Natural killer cell (primary cell): ENCODE measurements around the gene HPS3. TPM values are rescaled to one million over a fixed set of nuclear protein-coding genes. Genes with fewer than 3 reads are reported as not detected.
"Not testable (repeated sequence)": the region's sequence is repeated elsewhere in the genome, so short reads cannot be mapped to it uniquely, and the experiment has no call there.

Experiments
- ATAC-seq, 3 donors: fragments of 150-1000 bp in 2 of 3; fragments of 200-7000 bp in 1 of 3; cut with Tn5 transposase; 1 replicate in 1 of 3; 2 replicates in 2 of 3; pipeline ENCODE4 v1.10.0; 2021; ENCODE audit warnings: mild to moderate bottlenecking in 2 of 3, moderate library complexity in 2 of 3
- DNase-seq, 2 donors: peaks; one replicate each; pipeline versions ENCODE4 v3.0.0 to v3.0.0-alpha.2; 2013 to 2021; ENCODE audit warnings: mixed read lengths in 1 of 2
- H3K27ac ChIP-seq: one replicate; pipeline ENCODE4 v1.5.1; 2013; ENCODE audit warnings: mild to moderate bottlenecking, low read length
- H3K27me3 ChIP-seq: one replicate; pipeline ENCODE4 v1.6.1; 2013; ENCODE audit warnings: low read length; ENCODE audit not compliant: control insufficient read depth, insufficient read depth
- H3K36me3 ChIP-seq: one replicate; pipeline ENCODE4 v1.6.1; 2013; ENCODE audit warnings: low read length; ENCODE audit not compliant: control insufficient read depth, insufficient read depth
- H3K4me1 ChIP-seq: one replicate; pipeline ENCODE4 v1.6.1; 2013; ENCODE audit warnings: low read length; ENCODE audit not compliant: control insufficient read depth, insufficient read depth
- H3K4me3 ChIP-seq: one replicate; pipeline ENCODE4 v1.5.1; 2013; ENCODE audit warnings: low read length
- H3K9me3 ChIP-seq: one replicate; pipeline ENCODE4 v1.6.1; 2013; ENCODE audit warnings: low read length; ENCODE audit not compliant: control insufficient read depth, insufficient read depth
- H3K27ac Mint-ChIP-seq, 2 donors: one replicate each; pipeline ENCODE4 v1.8.0; 2022; ENCODE audit warnings: mild to moderate bottlenecking in 2 of 2, mixed read lengths in 2 of 2, moderate library complexity in 1 of 2
- H3K27me3 Mint-ChIP-seq, 2 donors: one replicate each; pipeline ENCODE4 v1.8.0; 2022; ENCODE audit warnings: low read depth in 2 of 2, mixed read lengths in 2 of 2
- H3K36me3 Mint-ChIP-seq: one replicate; pipeline ENCODE4 v1.8.0; 2022; ENCODE audit warnings: mixed read lengths
- H3K4me1 Mint-ChIP-seq, 2 donors: one replicate each; pipeline ENCODE4 v1.8.0; 2022; ENCODE audit warnings: mixed read lengths in 2 of 2
- H3K4me3 Mint-ChIP-seq: one replicate; pipeline ENCODE4 v1.8.0; 2022; ENCODE audit warnings: mild to moderate bottlenecking, moderate library complexity, mixed read lengths
- H3K9me3 Mint-ChIP-seq, 2 donors: one replicate each; pipeline ENCODE4 v1.8.0; 2022; ENCODE audit warnings: mixed read lengths in 2 of 2
- WGBS: methylation state at CpG from one replicate; pipeline ENCODE4 v1.1.7; 2013; ENCODE audit warnings: missing lambda C conversion rate; ENCODE audit not compliant: insufficient coverage; 5-methylcytosine and 5-hydroxymethylcytosine counted together
- intact Hi-C: fragments of 100-400 bp; cut with micrococcal nuclease; formaldehyde crosslinking; loops from one replicate; pipeline ENCODE4 v1.14.2; 2022
- total RNA-seq, 4 donors: library from RNA; stranded (reverse); fragments of 120-200 nt in 1 of 4; gene quantifications; one replicate each; pipeline versions ENCODE4 v1.2.3 to v1.2.4, GENCODE V29; 2013 to 2022
- TF ChIP-seq, protein P1 (sequence below): fragments of 200-600 bp; IDR thresholded peaks from one replicate; pipeline ENCODE4 v1.8.0; 2022; ENCODE audit warnings: antibody characterized with exemption

HPS3 gene
- total RNA-seq, 3 donors from 2014 or later (not counting 1 experiment from before 2014, with no cell fraction given): 19.6 to 35.5 (median 24.7) TPM

DNA sequence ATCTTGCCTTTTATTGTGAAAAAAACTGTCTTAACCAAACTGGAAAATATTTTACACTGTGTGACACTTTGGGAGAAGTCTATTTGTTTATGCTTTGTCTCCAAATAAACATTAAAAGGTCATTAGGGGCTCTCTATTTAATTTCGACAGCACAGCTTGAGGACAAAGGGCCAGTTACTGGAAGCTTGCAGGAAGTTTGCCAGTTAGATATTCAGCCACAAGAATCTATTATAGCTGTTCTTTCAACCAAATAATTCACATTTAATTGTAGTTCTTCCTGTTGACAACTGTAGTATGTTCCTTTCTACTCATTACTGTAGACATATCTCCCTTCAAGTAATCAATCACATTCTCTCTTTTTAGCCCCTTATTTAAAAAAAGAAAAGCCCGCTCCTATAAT lies 86.1 kb downstream of the HPS3 start:
- intact Hi-C loops: no loop called here
- DNase-seq (no peak), ATAC-seq (no peak)
- Histone ChIP-seq H3K4me3 (no peak overlapping the region), H3K36me3 (no peaks in the 10 kb centered on the region), H3K4me1 (no peaks in the 10 kb centered on the region), H3K27ac (no peak overlapping the region), H3K9me3 (no peaks in the 10 kb centered on the region), H3K27me3 (no peaks in the 10 kb centered on the region)
- H3K4me1 Mint-ChIP-seq: no peaks in the 10 kb centered on the region
- peaks cover 4 to 6% of the 10 kb centered on the region in 2 donors for H3K27me3 Mint-ChIP-seq
- 64% methylated on average over 1 of the region's 2 CpGs for WGBS
- no peaks in the 10 kb centered on the region for H3K36me3 Mint-ChIP-seq
- no peak overlapping the region for H3K27ac Mint-ChIP-seq
- H3K9me3 Mint-ChIP-seq: no peaks in the 10 kb centered on the region
- TF ChIP-seq, protein P1, sequence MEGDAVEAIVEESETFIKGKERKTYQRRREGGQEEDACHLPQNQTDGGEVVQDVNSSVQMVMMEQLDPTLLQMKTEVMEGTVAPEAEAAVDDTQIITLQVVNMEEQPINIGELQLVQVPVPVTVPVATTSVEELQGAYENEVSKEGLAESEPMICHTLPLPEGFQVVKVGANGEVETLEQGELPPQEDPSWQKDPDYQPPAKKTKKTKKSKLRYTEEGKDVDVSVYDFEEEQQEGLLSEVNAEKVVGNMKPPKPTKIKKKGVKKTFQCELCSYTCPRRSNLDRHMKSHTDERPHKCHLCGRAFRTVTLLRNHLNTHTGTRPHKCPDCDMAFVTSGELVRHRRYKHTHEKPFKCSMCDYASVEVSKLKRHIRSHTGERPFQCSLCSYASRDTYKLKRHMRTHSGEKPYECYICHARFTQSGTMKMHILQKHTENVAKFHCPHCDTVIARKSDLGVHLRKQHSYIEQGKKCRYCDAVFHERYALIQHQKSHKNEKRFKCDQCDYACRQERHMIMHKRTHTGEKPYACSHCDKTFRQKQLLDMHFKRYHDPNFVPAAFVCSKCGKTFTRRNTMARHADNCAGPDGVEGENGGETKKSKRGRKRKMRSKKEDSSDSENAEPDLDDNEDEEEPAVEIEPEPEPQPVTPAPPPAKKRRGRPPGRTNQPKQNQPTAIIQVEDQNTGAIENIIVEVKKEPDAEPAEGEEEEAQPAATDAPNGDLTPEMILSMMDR: no peak
- no peak overlapping the region for H3K4me3 Mint-ChIP-seq

DNA sequence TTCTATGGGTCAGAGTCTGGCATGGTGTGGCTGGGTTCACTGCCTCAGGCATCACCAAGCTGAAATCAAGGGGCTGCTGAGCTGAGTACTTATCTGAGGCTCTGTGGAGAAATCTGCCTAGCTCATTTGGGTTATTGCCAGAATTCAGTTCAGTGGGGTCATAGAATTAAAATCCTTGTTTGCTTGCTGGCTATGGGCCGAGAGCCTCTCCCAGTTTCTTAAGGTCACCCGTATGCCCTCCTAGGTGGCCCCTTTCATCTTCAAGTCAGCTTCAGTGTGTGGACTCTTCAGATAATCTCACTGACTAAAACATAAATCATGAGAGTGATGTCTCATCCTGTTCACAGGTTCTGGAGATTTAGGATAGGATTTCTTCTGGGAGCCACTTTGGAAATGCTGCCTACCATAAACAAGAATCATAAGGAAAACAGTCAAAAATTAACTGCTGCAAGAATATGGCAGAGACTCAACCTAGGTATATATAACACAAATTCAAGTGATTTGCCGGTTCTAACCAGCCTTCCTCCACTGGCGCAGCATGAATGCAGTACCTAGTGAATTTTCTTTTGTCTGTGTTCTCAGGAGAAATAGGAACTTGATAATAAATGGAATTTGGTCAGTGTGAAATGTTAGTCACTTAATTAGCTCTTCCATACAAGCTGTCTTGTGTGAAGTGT lies 86.9 kb downstream of the HPS3 start:
- H3K27me3 Mint-ChIP-seq: no peaks in the 10 kb centered on the region
- H3K9me3 Mint-ChIP-seq: no peaks in the 10 kb centered on the region
- ATAC-seq: no peak
- no peak for DNase-seq
- H3K36me3 Mint-ChIP-seq: no peaks in the 10 kb centered on the region
- 95% methylated on average over 4 of the region's 4 CpGs for WGBS
- no peaks in the 10 kb centered on the region for H3K4me1 Mint-ChIP-seq
- H3K4me1 ChIP-seq: no peaks in the 10 kb centered on the region
- no peak overlapping the region for H3K4me3 ChIP-seq
- H3K36me3 ChIP-seq: no peaks in the 10 kb centered on the region
- H3K9me3 ChIP-seq: no peaks in the 10 kb centered on the region
- no peaks in the 10 kb centered on the region for H3K27me3 ChIP-seq
- intact Hi-C loops: no loop called here
- TF ChIP-seq, protein P1: no peak
- H3K27ac Mint-ChIP-seq: no peak overlapping the region
- H3K4me3 Mint-ChIP-seq: no peak overlapping the region
- H3K27ac ChIP-seq: no peak overlapping the region

DNA sequence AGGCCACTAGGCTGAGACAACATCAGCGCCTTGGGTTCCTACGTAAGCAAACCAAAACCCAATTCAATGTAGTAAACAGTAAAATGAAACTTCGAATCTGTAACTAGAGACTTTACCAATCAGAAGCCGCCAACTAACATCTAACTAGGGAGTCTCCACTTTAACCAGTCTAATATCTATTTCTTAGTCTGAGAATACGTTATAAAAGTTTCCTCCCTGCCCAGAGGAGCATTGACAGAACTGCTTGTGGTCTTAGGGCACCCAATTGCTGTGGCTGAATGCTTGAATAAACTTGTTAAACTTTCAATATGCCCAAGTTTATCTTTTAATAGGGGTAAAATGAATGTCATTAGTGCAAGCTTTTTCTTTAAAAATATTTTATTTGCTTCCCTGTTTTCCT lies 87.9 kb downstream of the HPS3 start:
- H3K4me1 Mint-ChIP-seq: no peaks in the 10 kb centered on the region
- H3K27ac Mint-ChIP-seq: no peak overlapping the region
- no peaks in the 10 kb centered on the region for H3K36me3 Mint-ChIP-seq
- TF ChIP-seq, protein P1: no peak
- no peaks in the 10 kb centered on the region for H3K27me3 Mint-ChIP-seq
- no peaks in the 10 kb centered on the region for H3K9me3 Mint-ChIP-seq
- DNase-seq (no peak), ATAC-seq (no peak)
- Histone ChIP-seq H3K4me1 (no peaks in the 10 kb centered on the region), H3K36me3 (no peaks in the 10 kb centered on the region), H3K4me3 (no peak overlapping the region), H3K27ac (no peak overlapping the region), H3K9me3 (no peaks in the 10 kb centered on the region), H3K27me3 (no peaks in the 10 kb centered on the region)
- H3K4me3 Mint-ChIP-seq: no peak overlapping the region
- intact Hi-C loops: no loop called here
- WGBS: 86% methylated on average over 5 of the region's 5 CpGs

DNA sequence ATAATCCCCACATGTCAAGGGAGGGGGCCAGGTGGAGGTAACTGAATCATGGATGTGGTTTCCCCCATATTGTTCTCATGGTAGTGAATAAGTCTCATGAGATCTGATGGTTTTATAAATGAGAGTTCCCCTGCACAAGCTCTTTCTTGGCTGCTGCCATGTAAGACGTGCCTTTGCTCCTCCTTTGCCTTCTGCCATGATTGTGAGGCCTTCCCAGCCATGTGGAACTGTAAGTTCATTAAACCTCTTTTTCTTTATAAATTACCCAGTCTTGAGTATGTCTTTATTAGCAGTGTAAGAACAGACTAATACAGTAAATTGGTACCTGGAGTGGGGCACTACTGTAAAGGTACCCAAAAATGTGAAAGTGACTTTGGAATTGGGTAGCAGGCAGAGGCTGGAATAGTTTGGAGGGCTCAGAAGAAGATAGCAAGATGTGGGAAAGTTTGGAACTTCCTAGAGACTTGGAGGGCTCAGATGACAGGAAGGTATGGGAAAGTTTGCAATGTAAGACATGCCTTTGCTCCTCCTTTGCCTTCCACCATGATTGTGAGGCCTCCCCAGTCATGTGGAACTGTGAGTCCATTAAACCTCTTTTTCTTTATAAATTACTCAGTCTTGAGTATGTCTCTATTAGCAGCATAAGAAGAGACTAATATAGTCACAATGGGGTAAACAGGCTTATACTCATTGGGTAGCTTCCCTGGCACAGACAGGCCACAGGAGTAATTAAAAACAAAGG lies 90.1 kb downstream of the HPS3 start:
- H3K4me3 ChIP-seq, H3K36me3 Mint-ChIP-seq, intact Hi-C loops, H3K9me3 Mint-ChIP-seq, H3K27ac Mint-ChIP-seq, H3K27me3 Mint-ChIP-seq, H3K27ac ChIP-seq, H3K9me3 ChIP-seq, ATAC-seq, DNase-seq, H3K27me3 ChIP-seq, H3K36me3 ChIP-seq, H3K4me3 Mint-ChIP-seq: not testable (repeated sequence)
- H3K4me1 ChIP-seq: peaks cover 13% of the 10 kb centered on the region
- WGBS: 82% methylated on average over 1 of the region's 1 CpG
- peaks cover 8 to 11% of the 10 kb centered on the region in 2 donors for H3K4me1 Mint-ChIP-seq
